IMR-90 (cell line): ENCODE data around the gene TMEM252. TPM values are rescaled to one million over a fixed set of nuclear protein-coding genes. Genes with fewer than 3 reads are reported as not detected.

Source experiments
- ATAC-seq: fragments of 200-7000 bp; cut with Tn5 transposase; 2 replicates; pipeline ENCODE4 v1.9.1; 2020; ENCODE audit warnings: low read depth, mild to moderate bottlenecking, moderate library complexity
- BruUV-seq: library from RNA; stranded (reverse); fragments of 400-500 nt; replicated peaks from 2 replicates; lab custom pipeline; 2021; lab: Mats Ljungman, UMichigan
- CTCF ChIA-PET: fragments of 300-600 bp; formaldehyde crosslinking; extraction: SDS; loops from one replicate; lab custom pipeline; 2021; ENCODE audit warnings: antibody characterized with exemption; lab: Yijun Ruan, JAX
- POLR2A ChIA-PET: fragments of 300-600 bp; sonication (Branson Sonifier 250); formaldehyde crosslinking; loops from one replicate; lab custom pipeline; 2022; ENCODE audit warnings: antibody characterized with exemption; ENCODE audit not compliant: unreplicated experiment; lab: Charles Lee
- DNase-seq: peaks from one replicate; pipeline ENCODE4 v3.0.0; 2013
- H2AFZ ChIP-seq: replicated peaks from 2 replicates; pipeline ENCODE3; 2013; ENCODE audit warnings: low read length, mild to moderate bottlenecking; ENCODE audit not compliant: poor library complexity
- H2AK5ac ChIP-seq: 2 replicates; pipeline ENCODE4 v1.6.1; 2013; ENCODE audit warnings: low read depth, low read length, inconsistent platforms
- H2AK9ac ChIP-seq: replicated peaks from 2 replicates; pipeline ENCODE3; 2013; ENCODE audit warnings: mild to moderate bottlenecking, low read depth, low read length, moderate library complexity; ENCODE audit not compliant: poor library complexity
- H2BK120ac ChIP-seq: 2 replicates; pipeline ENCODE4 v1.6.1; 2013; ENCODE audit warnings: low read depth, low read length, inconsistent platforms
- H2BK15ac ChIP-seq: 3 replicates; pipeline ENCODE4 v1.6.1; 2013; ENCODE audit warnings: low read depth, low read length, inconsistent platforms
- H2BK20ac ChIP-seq: 2 replicates; pipeline ENCODE4 v1.6.1; 2013; ENCODE audit warnings: low read depth, mild to moderate bottlenecking, inconsistent platforms, low read length, moderate library complexity
- H2BK5ac ChIP-seq: 2 replicates; pipeline ENCODE4 v1.6.1; 2013; ENCODE audit warnings: mild to moderate bottlenecking, low read depth, low read length, inconsistent platforms; ENCODE audit not compliant: poor library complexity, severe bottlenecking
- H3K14ac ChIP-seq: replicated peaks from 2 replicates; pipeline ENCODE4 v1.6.1; 2013; ENCODE audit warnings: low read depth, low read length, inconsistent platforms
- H3K18ac ChIP-seq: 2 replicates; pipeline ENCODE4 v1.6.1; 2013; ENCODE audit warnings: low read depth, low read length, control low read depth
- H3K23ac ChIP-seq: 2 replicates; pipeline ENCODE4 v1.6.1; 2013; ENCODE audit warnings: low read depth, low read length, inconsistent platforms
- H3K27ac ChIP-seq: 2 replicates; pipeline ENCODE4 v1.5.1; 2013; ENCODE audit warnings: mild to moderate bottlenecking, control low read depth, low read length; ENCODE audit not compliant: insufficient read depth
- H3K27me3 ChIP-seq: 2 replicates; pipeline ENCODE4 v1.6.1; 2013; ENCODE audit warnings: low read length; ENCODE audit not compliant: control insufficient read depth, insufficient read depth
- H3K36me3 ChIP-seq: 2 replicates; pipeline ENCODE4 v1.6.1; 2013; ENCODE audit warnings: low read length, mixed read lengths; ENCODE audit not compliant: control insufficient read depth, insufficient read depth
- H3K4ac ChIP-seq: 2 replicates; pipeline ENCODE4 v1.6.1; 2013; ENCODE audit warnings: low read depth, low read length, inconsistent platforms
- H3K4me1 ChIP-seq: 2 replicates; pipeline ENCODE4 v1.6.1; 2013; ENCODE audit warnings: low read length, mixed read lengths; ENCODE audit not compliant: control insufficient read depth, insufficient read depth
- H3K4me2 ChIP-seq: 2 replicates; pipeline ENCODE4 v1.6.1; 2013; ENCODE audit warnings: low read depth, mild to moderate bottlenecking, control low read depth, low read length, moderate library complexity
- H3K4me3 ChIP-seq: 2 replicates; pipeline ENCODE4 v1.5.1; 2013; ENCODE audit warnings: low read depth, mild to moderate bottlenecking, control low read depth, low read length, moderate library complexity; ENCODE audit not compliant: insufficient read depth
- H3K56ac ChIP-seq: 2 replicates; pipeline ENCODE4 v1.6.1; 2013; ENCODE audit warnings: low read length, inconsistent platforms; ENCODE audit not compliant: insufficient read depth; ENCODE audit errors: extremely low read depth
- H3K79me1 ChIP-seq, 2 experiments: 2 replicates each; pipeline ENCODE4 v1.6.1; 2013; ENCODE audit warnings: low read length in 2 of 2, inconsistent platforms in 1 of 2, low read depth in 1 of 2
- H3K9ac ChIP-seq: 2 replicates; pipeline ENCODE4 v1.6.1; 2013; ENCODE audit warnings: low read depth, low read length, control low read depth
- H3K9me1 ChIP-seq: 2 replicates; pipeline ENCODE4 v1.6.1; 2013; ENCODE audit warnings: low read length, inconsistent platforms; ENCODE audit not compliant: insufficient read depth
- H3K9me3 ChIP-seq: 2 replicates; pipeline ENCODE4 v1.6.1; 2013; ENCODE audit warnings: low read length; ENCODE audit not compliant: control insufficient read depth, insufficient read depth
- H4K20me1 ChIP-seq: 2 replicates; pipeline ENCODE4 v1.6.1; 2013; ENCODE audit warnings: low read length, inconsistent platforms; ENCODE audit not compliant: insufficient read depth
- H4K5ac ChIP-seq: 2 replicates; pipeline ENCODE4 v1.6.1; 2013; ENCODE audit warnings: mild to moderate bottlenecking, low read depth, low read length, control low read depth
- H4K8ac ChIP-seq, 2 experiments: 2 replicates each; pipeline ENCODE4 v1.6.1; 2013; ENCODE audit warnings: low read depth in 2 of 2, low read length in 2 of 2, control low read depth in 1 of 2, inconsistent platforms in 1 of 2
- H4K91ac ChIP-seq: 2 replicates; pipeline ENCODE4 v1.6.1; 2013; ENCODE audit warnings: low read depth, low read length, inconsistent platforms; ENCODE audit not compliant: insufficient read depth
- CEBPB ChIP-seq: IDR thresholded peaks from 2 replicates; pipeline ENCODE4 v1.6.1; 2012; ENCODE audit warnings: low read depth, low read length, improper control_type of control experiment
- CTCF ChIP-seq: conservative IDR thresholded peaks from 2 replicates; pipeline ENCODE4 v1.5.1; 2012; ENCODE audit warnings: mild to moderate bottlenecking, low read depth, low read length, improper control_type of control experiment
- ELK1 ChIP-seq: fragments of 150-350 bp; IDR thresholded peaks from 2 replicates; pipeline ENCODE4 v1.6.1; 2016; ENCODE audit warnings: low read depth, mild to moderate bottlenecking, low read length, moderate library complexity, borderline replicate concordance
- MXI1 ChIP-seq: IDR thresholded peaks from 2 replicates; pipeline ENCODE4 v1.6.1; 2012; ENCODE audit warnings: low read depth, mild to moderate bottlenecking, low read length, moderate library complexity, borderline replicate concordance
- NFE2L2 ChIP-seq: fragments of 150-350 bp; IDR thresholded peaks from 2 replicates; pipeline ENCODE4 v1.6.1; 2016; ENCODE audit warnings: low read depth, mild to moderate bottlenecking, low read length
- POLR2A ChIP-seq: IDR thresholded peaks from 2 replicates; pipeline ENCODE4 v1.6.1; 2012; ENCODE audit warnings: mild to moderate bottlenecking, low read depth, low read length
- RAD21 ChIP-seq: IDR thresholded peaks from 2 replicates; pipeline ENCODE4 v1.6.1; 2012; ENCODE audit warnings: low read length, improper control_type of control experiment
- RFX5 ChIP-seq: IDR thresholded peaks from 2 replicates; pipeline ENCODE4 v1.8.0; 2012; ENCODE audit warnings: low read depth, mild to moderate bottlenecking, low read length, moderate library complexity
- SMC3 ChIP-seq: fragments of 150-350 bp; IDR thresholded peaks from 2 replicates; pipeline ENCODE4 v1.6.1; 2016; ENCODE audit warnings: low read depth, mild to moderate bottlenecking, antibody characterized with exemption, low read length, moderate library complexity
- USF2 ChIP-seq: fragments of 150-350 bp; IDR thresholded peaks from 2 replicates; pipeline ENCODE4 v1.6.1; 2017; ENCODE audit warnings: mild to moderate bottlenecking, antibody characterized with exemption, low read length, low read depth
- WGBS, 2 experiments: methylation state at CpG; one replicate each; pipeline versions ENCODE4 v1.1.5 to v1.1.7; 2013; ENCODE audit warnings: missing lambda C conversion rate in 2 of 2; ENCODE audit not compliant: insufficient read length in 1 of 2; ENCODE audit errors: extremely low coverage in 2 of 2; 5-methylcytosine and 5-hydroxymethylcytosine counted together
- dilution Hi-C: fragments of 300-500 bp; cut with HindIII; formaldehyde crosslinking; loops from one replicate; pipeline ENCODE4 v1.14.3; 2018; ENCODE audit warnings: low sequenced_read_pairs; ENCODE audit not compliant: unreplicated experiment
- in situ Hi-C: fragments of 300-500 bp; cut with MboI; formaldehyde crosslinking; loops from 3 replicates; pipeline ENCODE4 v1.14.3; 2019; ENCODE audit warnings: low sequenced_read_pairs, inconsistent platforms, mixed read lengths
- intact Hi-C: fragments of 100-400 bp; cut with micrococcal nuclease; formaldehyde crosslinking; loops from 2 replicates; pipeline ENCODE4 v1.10.0; 2022
- polyA plus RNA-seq, 3 experiments: library from polyadenylated mRNA; depleted of rRNA; stranded (reverse); fragments of >200 nt; gene quantifications; 2 replicates each; pipeline ENCODE4 v1.2.3, GENCODE V29; 2012; ENCODE audit warnings: low replicate concordance in 1 of 3
- total RNA-seq: library from RNA; depleted of rRNA; stranded (reverse); fragments of >200 nt; gene quantifications from 2 replicates; pipeline ENCODE4 v1.2.3, GENCODE V29; 2012

TMEM252 gene
- total and polyA plus RNA-seq, 2 of the 4 experiments (the other 2 are of a cell fraction) = not detected

- no peak for ATAC-seq
Measured at GRCh38 chr9:68533678-68534077, 7.0 kb downstream of the TMEM252 start.

More at GRCh38 chr9:68533678-68534077, 7.0 kb downstream of the TMEM252 start:
- no peak overlapping the region for H2BK5ac ChIP-seq
- H3K9ac ChIP-seq = no peak overlapping the region
- H3K18ac ChIP-seq = no peak overlapping the region
- no peak overlapping the region for H2AFZ ChIP-seq
- no peak overlapping the region for H4K8ac ChIP-seq
- H2AK5ac ChIP-seq = no peak overlapping the region
- no peaks in the 10 kb centered on the region for H3K9me3 ChIP-seq
- no peak overlapping the region for H4K5ac ChIP-seq
- peak; percentile 13 for DNase-seq
- H3K14ac ChIP-seq = no peak overlapping the region
- no peak overlapping the region for H2BK120ac ChIP-seq
- H2AK9ac ChIP-seq = no peak overlapping the region
- H3K9me1 ChIP-seq = no peaks in the 10 kb centered on the region
- TF ChIP-seq RAD21 (no peak), CTCF (no peak), NFE2L2 (no peak), CEBPB (no peak), POLR2A (no peak), RFX5 (no peak), ELK1 (no peak), MXI1 (no peak), SMC3 (no peak), USF2 (no peak)
- no CpG with 5 or more reads among the region's 3 CpGs for WGBS, 2 experiments
- H2BK15ac ChIP-seq = no peak overlapping the region
- no peaks in the 10 kb centered on the region for H4K20me1 ChIP-seq
- H3K4ac ChIP-seq = no peak overlapping the region
- intact Hi-C loops = no loop called here
- POLR2A ChIA-PET = interaction anchor here (0.6 kb wide), 1 partner anchor 19 kb away, joined by 3 read pairs; no protein-coding TSS in a partner anchor
- in situ Hi-C loops = no loop called here
- H3K79me1 ChIP-seq = no peaks in the 10 kb centered on the region
- H3K4me3 ChIP-seq = no peak overlapping the region
- no peak overlapping the region for H3K23ac ChIP-seq
- H2BK20ac ChIP-seq = no peak overlapping the region
- no peak overlapping the region for H4K91ac ChIP-seq
- no peak overlapping the region for H3K4me2 ChIP-seq
- CTCF ChIA-PET = interaction anchor here (0.5 kb wide), 1 partner anchor 8 kb away, joined by 3 read pairs; no protein-coding TSS in a partner anchor
- no peak overlapping the region for H3K27ac ChIP-seq
- H3K56ac ChIP-seq = no peak overlapping the region
- no peaks in the 10 kb centered on the region for H3K4me1 ChIP-seq
- no peaks in the 10 kb centered on the region for H3K27me3 ChIP-seq
- no peaks in the 10 kb centered on the region for H3K36me3 ChIP-seq
- BruUV-seq = no TSS peak
- dilution Hi-C loops = no loop called here
